Skeletal muscle satellite cell (primary cell): ENCODE results near the gene ATP4B.

Experiments
- H3K27me3 ChIP-seq: 2 replicates; pipeline ENCODE4 v1.7.0; 2013; ENCODE audit warnings: low read length; ENCODE audit not compliant: control insufficient read depth, insufficient read depth
- H3K36me3 ChIP-seq: 2 replicates; pipeline ENCODE4 v1.7.0; 2013; ENCODE audit warnings: mild to moderate bottlenecking, control low read depth, low read length; ENCODE audit not compliant: insufficient read depth
- H3K4me1 ChIP-seq: 2 replicates; pipeline ENCODE4 v1.7.0; 2013; ENCODE audit warnings: low read length; ENCODE audit not compliant: control insufficient read depth, insufficient read depth
- H3K4me2 ChIP-seq: 2 replicates; pipeline ENCODE4 v1.7.0; 2013; ENCODE audit warnings: mild to moderate bottlenecking, low read length
- H3K4me3 ChIP-seq: 2 replicates; pipeline ENCODE4 v1.7.0; 2013; ENCODE audit warnings: low read length
- H3K9ac ChIP-seq: 2 replicates; pipeline ENCODE4 v1.7.0; 2013; ENCODE audit warnings: mild to moderate bottlenecking, low read depth, low read length, moderate library complexity
- H3K9me3 ChIP-seq: replicated peaks from 2 replicates; pipeline ENCODE4 v1.7.0; 2013; ENCODE audit warnings: mild to moderate bottlenecking, control low read depth, low read length

ATP4B gene

GRCh38 chr13:113620036-113620796, 37.8 kb downstream of the ATP4B start:
- no peak overlapping the region for H3K9ac ChIP-seq
- H3K4me1 ChIP-seq = peaks cover 10% of the 10 kb centered on the region

GRCh38 chr13:113618455-113618854, 39.5 kb downstream of the ATP4B start:
- Histone ChIP-seq H3K9me3 (no peaks in the 10 kb centered on the region), H3K4me3 (no peak overlapping the region), H3K4me1 (peaks cover 10% of the 10 kb centered on the region), H3K27me3 (no peaks in the 10 kb centered on the region), H3K9ac (no peak overlapping the region), H3K4me2 (no peak overlapping the region), H3K36me3 (peaks cover 21% of the 10 kb centered on the region)

More at GRCh38 chr13:113620036-113620796, 37.8 kb downstream of the ATP4B start:
- no peaks in the 10 kb centered on the region for H3K9me3 ChIP-seq
- H3K4me3 ChIP-seq = no peak overlapping the region
- peaks cover 23% of the 10 kb centered on the region for H3K36me3 ChIP-seq
- no peaks in the 10 kb centered on the region for H3K27me3 ChIP-seq
- H3K4me2 ChIP-seq = no peak overlapping the region

- Histone ChIP-seq H3K27me3 (no peaks in the 10 kb centered on the region), H3K36me3 (peaks cover 19% of the 10 kb centered on the region), H3K9me3 (no peaks in the 10 kb centered on the region), H3K4me2 (no peak overlapping the region), H3K9ac (no peak overlapping the region), H3K4me3 (no peak overlapping the region), H3K4me1 (peaks cover 10% of the 10 kb centered on the region)
These were observed 40.0 kb downstream of the ATP4B start for GRCh38 chr13:113617961-113618360.

- no peak overlapping the region for H3K9ac ChIP-seq
- H3K4me3 ChIP-seq = no peak overlapping the region
- H3K36me3 ChIP-seq = peaks cover 17% of the 10 kb centered on the region
- H3K4me2 ChIP-seq = no peak overlapping the region
- peaks cover 10% of the 10 kb centered on the region for H3K4me1 ChIP-seq
- H3K27me3 ChIP-seq = no peaks in the 10 kb centered on the region
- H3K9me3 ChIP-seq = no peaks in the 10 kb centered on the region
These were observed 40.8 kb downstream of the ATP4B start for GRCh38 chr13:113616991-113617749.

GRCh38 chr13:113616281-113616906, 41.6 kb downstream of the ATP4B start:
- H3K4me1 ChIP-seq = peaks cover 10% of the 10 kb centered on the region
- no peaks in the 10 kb centered on the region for H3K9me3 ChIP-seq
- peaks cover 22% of the 10 kb centered on the region for H3K36me3 ChIP-seq
- no peak overlapping the region for H3K4me3 ChIP-seq
- no peaks in the 10 kb centered on the region for H3K27me3 ChIP-seq
- H3K4me2 ChIP-seq = no peak overlapping the region
- no peak overlapping the region for H3K9ac ChIP-seq

GRCh38 chr13:113613789-113614379, 44.1 kb downstream of the ATP4B start:
- Histone ChIP-seq H3K4me3 (no peak overlapping the region), H3K4me1 (peaks cover 10% of the 10 kb centered on the region), H3K4me2 (no peak overlapping the region), H3K9me3 (no peaks in the 10 kb centered on the region), H3K9ac (no peak overlapping the region), H3K36me3 (peaks cover 37% of the 10 kb centered on the region), H3K27me3 (no peaks in the 10 kb centered on the region)

GRCh38 chr13:113612607-113613006, 45.4 kb downstream of the ATP4B start:
- Histone ChIP-seq H3K9ac (no peak overlapping the region), H3K4me2 (no peak overlapping the region), H3K27me3 (no peaks in the 10 kb centered on the region), H3K4me1 (peaks cover 10% of the 10 kb centered on the region), H3K4me3 (no peak overlapping the region), H3K9me3 (no peaks in the 10 kb centered on the region), H3K36me3 (peaks cover 44% of the 10 kb centered on the region)

GRCh38 chr13:113611996-113612395, 46.0 kb downstream of the ATP4B start:
- H3K36me3 ChIP-seq = peaks cover 49% of the 10 kb centered on the region
- no peak overlapping the region for H3K9ac ChIP-seq
- no peaks in the 10 kb centered on the region for H3K9me3 ChIP-seq
- H3K4me1 ChIP-seq = peaks cover 4% of the 10 kb centered on the region
- no peak overlapping the region for H3K4me3 ChIP-seq
- no peak overlapping the region for H3K4me2 ChIP-seq
- no peaks in the 10 kb centered on the region for H3K27me3 ChIP-seq

- Histone ChIP-seq H3K9ac (no peak overlapping the region), H3K4me2 (no peak overlapping the region), H3K4me1 (no peaks in the 10 kb centered on the region), H3K36me3 (peaks cover 59% of the 10 kb centered on the region), H3K9me3 (no peaks in the 10 kb centered on the region), H3K4me3 (no peak overlapping the region), H3K27me3 (no peaks in the 10 kb centered on the region)
These were observed 47.7 kb downstream of the ATP4B start for GRCh38 chr13:113610266-113610665.

- H3K4me1 ChIP-seq = no peaks in the 10 kb centered on the region
- no peak overlapping the region for H3K4me3 ChIP-seq
- no peak overlapping the region for H3K9ac ChIP-seq
- H3K36me3 ChIP-seq = peaks cover 59% of the 10 kb centered on the region
- H3K4me2 ChIP-seq = no peak overlapping the region
- H3K27me3 ChIP-seq = no peaks in the 10 kb centered on the region
- H3K9me3 ChIP-seq = no peaks in the 10 kb centered on the region
These were observed 48.4 kb downstream of the ATP4B start for GRCh38 chr13:113609616-113610015.

- Histone ChIP-seq H3K36me3 (peaks cover 55% of the 10 kb centered on the region), H3K9me3 (no peaks in the 10 kb centered on the region), H3K9ac (no peak overlapping the region), H3K4me1 (no peaks in the 10 kb centered on the region), H3K4me3 (no peak overlapping the region), H3K4me2 (no peak overlapping the region), H3K27me3 (no peaks in the 10 kb centered on the region)
These were observed 48.9 kb downstream of the ATP4B start for GRCh38 chr13:113608967-113609533.
